HepG2 (cell line): ENCODE measurements around the gene CCDC74B.

Experiments
- CBX5 ChIP-seq: sonication (generic); formaldehyde crosslinking; IDR thresholded peaks from 2 replicates; pipeline ENCODE4 v1.4.0; 2020; ENCODE audit warnings: missing genetic modification reagents, borderline replicate concordance
- ESRRA ChIP-seq: sonication (generic); formaldehyde crosslinking; IDR thresholded peaks from 2 replicates; pipeline ENCODE4 v1.5.1; 2020; ENCODE audit warnings: mild to moderate bottlenecking, low read depth, missing genetic modification reagents
- ZNF121 ChIP-seq: sonication (generic); formaldehyde crosslinking; IDR thresholded peaks from 2 replicates; pipeline ENCODE4 v1.5.0; 2020; ENCODE audit warnings: mild to moderate bottlenecking, missing genetic modification reagents
- TF ChIP-seq, protein P1 (sequence below): sonication (generic); formaldehyde crosslinking; IDR thresholded peaks from 2 replicates; pipeline ENCODE4 v1.5.0; 2020; ENCODE audit warnings: mild to moderate bottlenecking, missing genetic modification reagents, moderate library complexity

DNA sequence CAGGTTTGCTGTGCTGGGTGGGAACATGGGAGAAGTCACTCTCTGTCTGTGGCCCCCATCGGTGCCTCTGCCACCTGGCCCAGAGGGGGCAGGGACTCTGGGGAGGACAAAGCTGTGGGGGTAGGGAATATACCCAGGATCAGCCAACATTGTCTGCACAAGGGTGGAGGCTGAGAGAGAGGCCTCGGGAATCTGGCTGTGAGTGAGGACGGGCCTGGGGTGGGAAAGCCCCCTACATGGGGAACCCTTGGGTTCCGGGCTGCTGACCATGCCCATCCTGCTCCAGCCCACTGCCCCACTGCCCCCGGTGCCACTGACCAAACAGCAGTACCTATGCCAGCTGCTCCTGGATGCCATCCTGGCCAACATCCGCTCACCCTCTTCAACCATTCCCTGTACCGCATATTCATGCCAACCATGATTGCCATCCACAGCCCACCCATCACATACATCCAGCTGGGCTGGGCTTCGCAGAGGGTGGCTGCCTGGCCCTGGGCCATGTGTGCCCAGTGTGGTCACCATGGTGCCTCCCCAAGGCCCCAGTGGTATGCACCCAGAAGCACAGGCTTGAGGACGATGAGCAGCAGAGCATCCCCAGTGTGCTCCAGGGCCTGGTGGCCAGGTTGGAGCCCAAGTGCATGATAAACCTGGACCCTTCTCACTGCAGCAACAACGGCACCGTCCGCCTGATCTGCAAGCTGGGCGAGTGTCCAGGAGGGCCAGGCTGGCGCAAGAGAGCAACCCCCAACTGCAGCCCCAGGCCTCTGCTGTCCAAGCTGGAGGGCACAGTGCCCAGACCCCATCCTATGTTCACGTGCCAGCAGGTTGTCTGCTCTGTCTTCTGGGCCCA is 9.0 kb downstream of the CCDC74B start:
- TF ChIP-seq CBX5 (CRISPR knock-in tag) (no peak), ESRRA (CRISPR knock-in tag) (no peak), ZNF121 (no peak)
- TF ChIP-seq, protein P1, sequence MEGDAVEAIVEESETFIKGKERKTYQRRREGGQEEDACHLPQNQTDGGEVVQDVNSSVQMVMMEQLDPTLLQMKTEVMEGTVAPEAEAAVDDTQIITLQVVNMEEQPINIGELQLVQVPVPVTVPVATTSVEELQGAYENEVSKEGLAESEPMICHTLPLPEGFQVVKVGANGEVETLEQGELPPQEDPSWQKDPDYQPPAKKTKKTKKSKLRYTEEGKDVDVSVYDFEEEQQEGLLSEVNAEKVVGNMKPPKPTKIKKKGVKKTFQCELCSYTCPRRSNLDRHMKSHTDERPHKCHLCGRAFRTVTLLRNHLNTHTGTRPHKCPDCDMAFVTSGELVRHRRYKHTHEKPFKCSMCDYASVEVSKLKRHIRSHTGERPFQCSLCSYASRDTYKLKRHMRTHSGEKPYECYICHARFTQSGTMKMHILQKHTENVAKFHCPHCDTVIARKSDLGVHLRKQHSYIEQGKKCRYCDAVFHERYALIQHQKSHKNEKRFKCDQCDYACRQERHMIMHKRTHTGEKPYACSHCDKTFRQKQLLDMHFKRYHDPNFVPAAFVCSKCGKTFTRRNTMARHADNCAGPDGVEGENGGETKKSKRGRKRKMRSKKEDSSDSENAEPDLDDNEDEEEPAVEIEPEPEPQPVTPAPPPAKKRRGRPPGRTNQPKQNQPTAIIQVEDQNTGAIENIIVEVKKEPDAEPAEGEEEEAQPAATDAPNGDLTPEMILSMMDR (CRISPR knock-in tag): no peak
